Measurements from ENCODE around the gene C1orf167. TPM values are rescaled to one million over a fixed set of nuclear protein-coding genes. Genes with fewer than 3 reads are reported as not detected.

The C1orf167 gene
- total RNA-seq, 6 experiments from 2014 or later = not detected

GRCh38 chr1:11838349-11839272 lies 76.6 kb downstream of the C1orf167 start:
- Histone ChIP-seq H3K27ac (peak overlapping the region in 2 of 3 donors; percentile 59 to 87), H3K36me3 (peaks cover 2 to 67% (median 24%) of the 10 kb centered on the region in 4 donors), H3K9me3 (no peaks in the 10 kb centered on the region), H3K4me1 (peaks cover 0 to 48% (median 25%) of the 10 kb centered on the region in 4 donors), H3K27me3 (no peaks in the 10 kb centered on the region), H3K4me3 (no peak overlapping the region)
- 16% methylated on average over 9 of the region's 40 CpGs for WGBS (ENCODE audit: insufficient coverage, low coverage, low lambda C conversion rate, missing lambda C conversion rate)
- peak; percentile 69 to 74 (median 70) for ATAC-seq
- TF ChIP-seq, protein P1, sequence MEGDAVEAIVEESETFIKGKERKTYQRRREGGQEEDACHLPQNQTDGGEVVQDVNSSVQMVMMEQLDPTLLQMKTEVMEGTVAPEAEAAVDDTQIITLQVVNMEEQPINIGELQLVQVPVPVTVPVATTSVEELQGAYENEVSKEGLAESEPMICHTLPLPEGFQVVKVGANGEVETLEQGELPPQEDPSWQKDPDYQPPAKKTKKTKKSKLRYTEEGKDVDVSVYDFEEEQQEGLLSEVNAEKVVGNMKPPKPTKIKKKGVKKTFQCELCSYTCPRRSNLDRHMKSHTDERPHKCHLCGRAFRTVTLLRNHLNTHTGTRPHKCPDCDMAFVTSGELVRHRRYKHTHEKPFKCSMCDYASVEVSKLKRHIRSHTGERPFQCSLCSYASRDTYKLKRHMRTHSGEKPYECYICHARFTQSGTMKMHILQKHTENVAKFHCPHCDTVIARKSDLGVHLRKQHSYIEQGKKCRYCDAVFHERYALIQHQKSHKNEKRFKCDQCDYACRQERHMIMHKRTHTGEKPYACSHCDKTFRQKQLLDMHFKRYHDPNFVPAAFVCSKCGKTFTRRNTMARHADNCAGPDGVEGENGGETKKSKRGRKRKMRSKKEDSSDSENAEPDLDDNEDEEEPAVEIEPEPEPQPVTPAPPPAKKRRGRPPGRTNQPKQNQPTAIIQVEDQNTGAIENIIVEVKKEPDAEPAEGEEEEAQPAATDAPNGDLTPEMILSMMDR (IDR thresholded peaks at IDR 0.05) = peak; percentile 97 to 99 (median 98)
- TF ChIP-seq POLR2A (IDR thresholded peaks at IDR 0.05) = no peak
- intact Hi-C loops (cut with DNase I) = loop anchor here (2.0 to 10.0 kb wide), 3 partner anchors 54 to 129 kb away; no protein-coding TSS in a partner anchor
- peak; percentile 81 to 85 (median 82) for DNase-seq

Other genes starting within 250 kb of the C1orf167 start
- gene FBXO2, start 107.8 kb upstream of the C1orf167 start, total RNA-seq = 10 to 100 TPM in 4 of 6 experiments, 1 to 10 TPM in 2; 6.6 to 23.7 (median 16.0) TPM
- 10 to 100 TPM in 4 of 6 experiments, 1 to 10 TPM in 2; 8.7 to 15.3 (median 10.5) TPM for gene FBXO44, start 107.3 kb upstream of the C1orf167 start, total RNA-seq
- gene FBXO6, start 98.0 kb upstream of the C1orf167 start, total RNA-seq = 10 to 100 TPM in 4 of 6 experiments, 1 to 10 TPM in 2; 7.0 to 21.1 (median 11.5) TPM
- gene MAD2L2, start 81.0 kb upstream of the C1orf167 start, total RNA-seq = 10 to 100 TPM; 18.0 to 66.4 (median 29.7) TPM
- gene DRAXIN, start 70.5 kb upstream of the C1orf167 start, total RNA-seq = not detected
- 10 to 100 TPM in 3 of 6 experiments, 1 to 10 TPM in 3; 6.4 to 20.5 (median 11.4) TPM for gene AGTRAP, start 26.1 kb upstream of the C1orf167 start, total RNA-seq
- gene MTHFR, start 43.8 kb downstream of the C1orf167 start, total RNA-seq = 10 to 100 TPM; 10.6 to 20.1 (median 15.6) TPM
- 10 to 100 TPM in 2 of 6 experiments, 1 to 10 TPM in 4; 4.2 to 12.7 (median 9.2) TPM for gene CLCN6, start 44.0 kb downstream of the C1orf167 start, total RNA-seq
- gene NPPA, start 85.6 kb downstream of the C1orf167 start, total RNA-seq = 1 to 10 TPM in 2 of 6 experiments, under 1 TPM in 2, not detected in 2; 0.27 to 2.3 (median 1.3) TPM
- under 1 TPM in 1 of 6 experiments, not detected in 5; 0.44 TPM for gene NPPB, start 96.8 kb downstream of the C1orf167 start, total RNA-seq
- gene KIAA2013, start 164.2 kb downstream of the C1orf167 start, total RNA-seq = 10 to 100 TPM; 33.5 to 75.1 (median 43.0) TPM
- 100 to 1,000 TPM in 2 of 6 experiments, 10 to 100 TPM in 4; 70.2 to 119 (median 93.8) TPM for gene PLOD1, start 172.5 kb downstream of the C1orf167 start, total RNA-seq
- 10 to 100 TPM; 46.2 to 64.0 (median 61.7) TPM for gene MFN2, start 218.3 kb downstream of the C1orf167 start, total RNA-seq